Loucy (cell line): ENCODE results near the gene CEP72.
"Not testable (repeated sequence)": the region's sequence is repeated elsewhere in the genome, so short reads cannot be mapped to it uniquely, and the experiment has no call there.

ENCODE experiments used
- CTCF ChIP-seq: fragments of 200-600 bp; sonication (generic); conservative IDR thresholded peaks from 2 replicates; pipeline ENCODE4 v1.5.1; 2014; ENCODE audit warnings: mild to moderate bottlenecking, antibody characterized with exemption, low read length
- EZH2phosphoT487 ChIP-seq: fragments of 200-600 bp; IDR thresholded peaks from 2 replicates; pipeline ENCODE4 v1.6.1; 2018; ENCODE audit warnings: antibody characterized with exemption, mild to moderate bottlenecking, moderate library complexity, borderline replicate concordance

- not testable (repeated sequence) for TF ChIP-seq CTCF, EZH2phosphoT487
Observed at GRCh38 chr5:682651-683358, 70.7 kb downstream of the CEP72 start.
